Measurements from ENCODE around the gene IDH3G.

IDH3G gene

DNA sequence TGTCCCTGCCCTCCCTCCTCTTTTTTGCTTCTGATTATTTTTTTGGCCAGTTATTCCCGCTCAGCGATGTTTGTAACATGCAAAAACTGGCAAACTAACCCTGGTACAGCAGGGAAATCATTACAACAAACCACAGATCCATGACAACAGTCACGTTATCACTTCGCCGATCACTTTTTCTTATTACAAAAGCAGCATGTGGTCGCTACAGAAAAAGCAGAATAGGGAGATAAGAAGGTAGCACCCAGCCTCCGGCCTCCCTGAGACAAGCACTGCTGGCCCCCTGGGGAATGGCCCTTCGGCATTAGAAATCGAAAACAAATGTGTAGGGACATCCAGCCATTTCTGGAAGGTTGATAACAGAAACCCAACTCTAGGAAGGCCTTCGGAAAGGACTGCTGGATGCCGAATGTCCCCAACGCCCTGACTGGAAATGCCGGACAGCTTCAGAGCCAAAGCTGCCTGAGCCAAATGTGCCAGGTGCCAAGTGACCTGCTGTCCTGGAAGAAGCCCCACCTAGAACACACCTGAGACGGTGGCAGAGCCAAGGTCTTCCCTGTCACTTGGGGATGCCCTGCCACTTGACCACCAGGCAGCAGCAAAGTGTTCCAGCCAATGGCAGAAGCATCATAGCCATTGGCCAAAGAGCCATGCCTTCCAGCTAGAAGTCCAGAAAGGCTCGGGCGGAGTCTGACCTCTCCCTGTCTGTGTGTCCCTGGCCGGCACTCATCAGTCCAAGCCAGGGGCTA lies 2.9 kb downstream of the IDH3G start:
- DNase-seq (ENCODE audit: low read depth, low spot score), result no peak

DNA sequence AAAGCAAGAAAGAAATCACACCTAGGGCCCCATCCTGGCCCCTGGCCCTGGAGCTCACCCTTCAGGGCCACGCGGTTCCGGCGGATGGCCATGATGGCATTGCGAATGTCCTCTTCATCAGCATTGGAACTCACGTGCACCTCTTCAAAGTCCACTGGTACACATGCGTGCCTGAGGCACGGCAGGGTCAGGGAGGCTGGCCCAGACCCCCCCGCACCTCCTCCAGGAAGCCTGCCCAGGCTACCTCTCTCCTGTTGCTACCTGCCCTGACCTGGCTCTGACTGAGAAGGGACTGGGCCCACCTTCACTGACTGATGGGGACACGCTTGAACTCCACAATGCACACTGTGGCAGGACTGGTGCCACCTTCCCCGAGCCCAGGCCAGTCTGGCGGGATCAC lies 4.5 kb downstream of the IDH3G start:
- DNase-seq (ENCODE audit: low read depth, low spot score), result no peak

DNA sequence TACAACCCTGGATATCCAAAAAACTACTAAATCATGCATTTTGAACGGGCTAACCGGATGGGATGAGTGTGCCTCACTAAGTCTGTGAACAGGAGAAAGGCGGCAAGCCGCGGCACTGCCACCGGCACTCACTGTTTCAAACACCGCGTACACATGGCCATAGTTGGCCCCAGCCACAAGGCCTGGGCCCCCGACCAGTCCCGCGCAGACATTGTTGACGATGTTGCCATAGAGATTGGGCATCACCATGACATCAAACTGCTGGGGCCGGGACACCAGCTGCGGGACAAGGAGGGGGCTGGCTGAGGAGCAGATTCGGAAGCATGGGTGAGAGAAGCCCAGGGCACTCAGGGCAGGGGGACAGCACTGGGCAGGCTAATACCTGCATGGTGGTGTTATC lies 7.5 kb downstream of the IDH3G start:
- DNase-seq (ENCODE audit: low read depth, low spot score), result no peak

DNA sequence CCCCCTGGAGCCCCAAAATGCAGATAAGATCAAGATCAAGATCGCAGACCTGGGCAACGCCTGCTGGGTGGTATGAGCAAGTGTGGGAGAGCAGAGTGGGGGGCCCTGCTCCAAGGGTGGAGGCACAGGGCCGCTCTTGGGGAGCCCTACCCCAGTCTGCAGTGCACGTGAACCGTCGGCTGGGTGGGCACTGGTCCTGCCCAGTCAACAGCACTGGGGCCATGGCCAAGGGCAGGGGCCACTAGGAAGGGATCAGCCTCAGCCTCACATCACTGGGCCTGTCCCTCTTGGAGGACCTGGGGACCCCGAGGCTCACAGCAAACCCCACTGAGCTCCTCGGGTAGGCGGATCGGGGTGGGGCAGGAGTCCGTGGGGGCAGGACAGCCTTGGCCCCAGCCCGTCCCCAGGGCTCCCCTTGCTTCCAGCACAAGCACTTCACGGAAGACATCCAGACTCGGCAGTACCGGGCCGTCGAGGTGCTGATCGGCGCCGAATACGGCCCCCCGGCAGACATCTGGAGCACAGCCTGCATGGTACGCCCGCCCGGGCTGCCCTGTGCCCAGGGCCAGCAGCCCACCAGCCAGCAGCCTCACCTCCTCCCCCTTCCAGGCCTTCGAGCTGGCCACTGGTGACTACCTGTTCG lies 9.7 kb downstream of the IDH3G start:
- DNase-seq (ENCODE audit: low read depth, low spot score), result no peak

DNA sequence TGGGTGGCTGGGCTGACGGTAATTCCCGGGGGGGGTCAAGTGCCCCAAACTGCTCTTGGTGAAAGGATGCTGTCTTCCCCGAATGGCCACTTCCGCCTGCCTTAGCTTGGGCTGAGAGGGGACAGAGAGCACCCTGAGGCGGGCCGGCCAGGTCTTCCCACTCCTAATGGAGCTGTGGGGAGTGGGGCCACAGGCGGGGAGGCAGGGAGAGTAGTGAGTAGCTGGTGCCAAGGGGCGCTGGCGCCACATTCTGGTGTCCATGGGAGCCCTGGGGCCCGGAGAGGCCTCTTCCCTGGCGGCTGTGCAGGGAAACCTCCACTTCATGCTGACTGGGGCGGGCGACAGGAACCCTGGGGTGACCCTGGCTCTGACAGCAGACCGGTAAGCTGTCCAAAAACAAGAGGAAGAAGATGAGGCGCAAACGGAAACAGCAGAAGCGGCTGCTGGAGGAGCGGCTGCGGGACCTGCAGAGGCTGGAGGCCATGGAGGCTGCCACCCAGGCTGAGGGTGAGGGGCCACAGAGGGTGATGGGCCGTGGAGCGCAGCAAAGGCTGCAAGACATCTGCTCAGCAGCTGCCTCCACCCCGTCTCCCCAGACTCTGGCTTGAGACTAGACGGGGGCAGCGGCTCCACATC lies 10.7 kb downstream of the IDH3G start:
- no peak for DNase-seq (ENCODE audit: low read depth, low spot score)

DNA sequence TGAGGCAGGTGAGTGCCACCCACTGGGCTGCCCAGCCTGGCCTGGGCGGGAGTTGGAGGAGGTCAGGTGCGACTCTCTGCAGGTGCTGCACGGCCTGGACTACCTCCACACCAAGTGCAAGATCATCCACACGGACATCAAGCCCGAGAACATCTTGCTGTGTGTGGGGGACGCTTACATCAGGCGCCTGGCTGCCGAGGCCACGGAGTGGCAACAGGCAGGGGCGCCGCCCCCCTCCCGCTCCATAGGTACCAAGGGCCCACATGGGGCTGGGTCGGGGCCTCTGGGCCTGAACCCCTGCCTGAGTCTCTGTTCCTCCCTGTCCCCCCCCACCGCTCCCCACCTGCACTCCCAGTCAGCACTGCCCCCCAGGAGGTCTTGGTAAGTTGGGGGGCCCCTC lies 11.3 kb downstream of the IDH3G start:
- DNase-seq (ENCODE audit: low read depth, low spot score), result no peak

DNA sequence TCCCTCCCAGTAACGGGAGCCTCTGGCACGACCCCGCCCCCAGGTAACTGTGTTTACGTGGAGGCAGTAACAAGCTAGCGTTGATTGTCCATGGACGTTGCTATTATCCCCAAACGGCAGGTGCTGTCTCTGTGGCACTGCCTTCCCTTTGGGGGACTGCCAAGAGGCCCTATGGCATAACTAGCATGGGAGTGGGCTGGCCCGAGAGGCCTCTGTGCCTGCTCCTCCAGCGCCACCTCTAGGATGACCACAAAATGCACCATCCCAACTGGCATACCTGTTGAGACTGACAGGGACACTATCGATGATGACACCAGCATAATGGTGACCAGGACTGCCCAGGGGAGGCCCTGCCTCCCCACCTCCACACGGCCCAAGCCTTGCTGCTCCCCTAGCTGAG lies 11.9 kb downstream of the IDH3G start:
- no peak for DNase-seq (ENCODE audit: low read depth, low spot score)

DNA sequence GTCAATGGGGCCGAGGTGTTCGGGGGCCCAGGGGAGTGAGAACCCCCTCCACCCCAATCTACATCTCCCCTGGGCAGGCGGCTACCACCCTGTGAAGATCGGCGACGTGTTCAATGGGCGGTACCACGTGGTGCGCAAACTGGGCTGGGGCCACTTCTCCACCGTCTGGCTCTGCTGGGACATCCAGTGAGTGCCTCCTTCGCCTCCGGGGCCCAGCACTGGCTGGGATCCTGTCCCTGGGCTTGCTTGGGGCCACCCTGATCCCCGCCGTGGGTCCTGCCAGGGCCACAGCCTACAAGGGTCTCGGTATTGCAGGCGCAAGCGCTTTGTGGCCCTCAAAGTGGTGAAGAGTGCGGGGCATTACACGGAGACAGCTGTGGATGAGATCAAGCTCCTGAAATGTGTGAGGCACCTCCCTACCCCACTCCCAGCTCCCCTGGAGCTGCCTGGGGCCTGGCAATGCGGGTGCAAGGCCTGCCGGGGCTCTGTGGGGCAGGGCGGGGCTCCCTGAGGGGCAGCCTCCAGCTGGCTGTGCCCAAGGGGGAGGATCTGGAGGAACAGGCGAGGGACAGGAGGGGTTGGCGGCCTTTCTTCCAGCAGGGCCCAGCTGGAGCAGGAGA lies 12.6 kb downstream of the IDH3G start:
- no peak for DNase-seq (ENCODE audit: low read depth, low spot score)

DNA sequence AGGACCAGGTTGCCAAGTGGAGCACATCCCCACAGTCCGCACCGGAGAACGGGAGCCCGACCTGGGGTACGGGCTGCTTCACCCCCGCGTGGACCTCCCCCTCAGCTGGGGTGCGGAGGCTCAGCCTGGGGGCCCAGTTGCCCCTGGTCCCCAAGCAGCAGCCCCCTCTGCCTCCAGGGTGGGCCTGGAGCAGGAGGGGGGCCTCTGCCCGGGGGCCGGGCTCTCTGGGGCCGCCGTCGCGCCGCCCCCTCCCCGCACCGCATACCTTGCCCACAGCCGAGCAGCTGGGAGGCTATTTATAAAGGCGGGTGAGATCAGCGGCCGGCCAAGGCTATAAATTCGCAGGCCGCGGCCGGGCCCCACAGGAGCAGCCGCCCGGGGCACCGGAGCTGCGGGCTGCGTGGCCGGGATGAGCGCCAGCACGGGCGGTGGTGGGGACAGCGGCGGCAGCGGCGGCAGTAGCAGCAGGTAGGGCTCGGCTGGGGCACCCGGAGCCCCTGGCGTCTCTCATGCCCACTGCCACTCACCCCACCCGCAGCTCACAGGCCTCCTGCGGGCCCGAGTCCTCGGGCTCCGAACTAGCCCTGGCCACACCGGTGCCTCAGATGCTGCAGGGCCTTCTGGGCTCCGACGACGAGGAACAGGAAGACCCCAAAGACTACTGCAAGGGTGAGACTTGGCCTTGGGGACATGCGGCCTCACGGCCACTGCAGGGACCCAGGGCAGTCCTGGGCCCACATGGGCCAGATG lies 13.3 kb downstream of the IDH3G start, which contains the start of gene SRPK3:
Gene SRPK3 (plus strand): TSS at position 364 of the 750 bp plus-strand sequence. CDS start 46 bp downstream, at position 410.
- peak; percentile 55 for DNase-seq (ENCODE audit: low read depth, low spot score)

DNA sequence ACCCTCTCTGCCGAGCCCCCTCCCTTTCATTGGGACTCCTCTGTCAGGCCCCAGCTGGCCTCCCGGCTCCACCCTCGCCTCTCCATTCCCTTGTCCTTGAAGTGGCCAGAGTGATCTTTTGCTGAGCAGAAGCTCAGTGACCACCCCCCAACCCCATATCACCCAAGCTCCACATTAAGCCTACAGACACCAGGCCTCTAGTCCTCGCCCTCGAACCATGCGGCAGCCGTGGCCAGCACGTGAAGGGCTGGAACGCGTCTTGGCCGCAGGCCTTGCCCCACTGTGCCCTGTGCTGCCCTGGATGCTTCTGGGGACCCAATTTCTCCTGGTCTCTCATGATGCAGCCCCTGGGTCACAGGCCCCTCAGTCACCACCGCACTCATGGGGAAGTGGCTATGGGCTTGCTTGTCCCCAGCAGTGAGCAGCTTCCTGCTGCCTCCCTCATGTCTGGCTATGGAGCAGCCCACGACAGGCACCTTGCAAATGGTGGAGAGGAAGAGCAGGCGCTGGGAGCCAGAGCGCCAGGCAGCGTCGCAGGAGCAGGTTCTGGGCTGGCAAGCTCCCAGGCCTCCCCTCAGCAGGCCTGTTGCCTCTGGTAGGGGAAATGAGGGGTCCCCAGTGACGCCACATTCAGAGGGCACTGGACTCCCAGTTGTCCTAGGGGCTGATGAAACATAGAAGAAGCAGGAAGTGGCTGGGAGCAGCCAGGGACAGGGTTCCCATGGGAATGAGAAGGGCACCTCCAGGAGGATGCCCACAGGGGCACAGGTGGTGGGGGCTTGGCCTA lies 14.1 kb downstream of the IDH3G start:
- DNase-seq (ENCODE audit: low read depth, low spot score), result no peak

DNA sequence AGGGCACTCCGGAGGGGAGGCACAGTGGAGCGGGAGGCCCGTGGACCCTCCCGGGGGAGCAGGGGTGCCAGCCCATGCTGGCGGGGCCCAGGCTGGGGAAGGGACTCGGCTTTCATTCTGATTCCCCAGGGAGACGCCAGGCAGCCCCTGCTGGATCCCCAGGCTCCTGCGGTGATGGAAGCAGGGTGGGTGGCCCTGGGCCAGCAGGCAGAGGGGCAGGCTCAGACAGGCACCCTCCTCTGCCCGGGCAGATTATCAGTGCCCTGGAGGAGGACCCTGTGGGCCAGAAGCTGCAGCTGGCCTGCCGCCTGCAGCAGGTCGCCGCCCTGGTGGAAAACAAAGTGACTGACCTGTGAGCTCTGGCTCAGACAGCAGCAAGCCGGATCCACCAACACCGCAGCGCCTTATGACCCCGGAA lies 15.5 kb downstream of the IDH3G start:
- no peak for DNase-seq (ENCODE audit: low read depth, low spot score)

DNA sequence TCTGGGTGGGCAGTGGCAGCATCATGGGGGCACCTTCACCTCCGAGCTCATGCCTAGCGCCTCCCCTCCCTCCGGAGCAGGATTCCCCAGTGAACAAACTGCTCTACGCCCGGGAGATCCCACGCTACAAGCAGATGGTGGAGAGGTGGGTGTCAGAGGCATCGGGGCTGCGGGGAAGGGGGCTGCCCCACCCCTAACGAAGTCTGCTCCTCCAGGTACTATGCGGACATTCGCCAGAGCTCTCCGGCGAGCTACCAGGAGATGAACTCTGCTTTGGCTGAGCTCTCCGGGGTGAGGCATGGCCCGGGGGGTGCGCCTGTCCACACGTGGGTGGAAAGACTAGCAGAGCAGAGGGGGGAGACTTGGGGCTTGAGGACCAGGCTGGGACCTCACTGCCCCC lies 16.0 kb downstream of the IDH3G start:
- DNase-seq (ENCODE audit: low read depth, low spot score), result no peak

DNA sequence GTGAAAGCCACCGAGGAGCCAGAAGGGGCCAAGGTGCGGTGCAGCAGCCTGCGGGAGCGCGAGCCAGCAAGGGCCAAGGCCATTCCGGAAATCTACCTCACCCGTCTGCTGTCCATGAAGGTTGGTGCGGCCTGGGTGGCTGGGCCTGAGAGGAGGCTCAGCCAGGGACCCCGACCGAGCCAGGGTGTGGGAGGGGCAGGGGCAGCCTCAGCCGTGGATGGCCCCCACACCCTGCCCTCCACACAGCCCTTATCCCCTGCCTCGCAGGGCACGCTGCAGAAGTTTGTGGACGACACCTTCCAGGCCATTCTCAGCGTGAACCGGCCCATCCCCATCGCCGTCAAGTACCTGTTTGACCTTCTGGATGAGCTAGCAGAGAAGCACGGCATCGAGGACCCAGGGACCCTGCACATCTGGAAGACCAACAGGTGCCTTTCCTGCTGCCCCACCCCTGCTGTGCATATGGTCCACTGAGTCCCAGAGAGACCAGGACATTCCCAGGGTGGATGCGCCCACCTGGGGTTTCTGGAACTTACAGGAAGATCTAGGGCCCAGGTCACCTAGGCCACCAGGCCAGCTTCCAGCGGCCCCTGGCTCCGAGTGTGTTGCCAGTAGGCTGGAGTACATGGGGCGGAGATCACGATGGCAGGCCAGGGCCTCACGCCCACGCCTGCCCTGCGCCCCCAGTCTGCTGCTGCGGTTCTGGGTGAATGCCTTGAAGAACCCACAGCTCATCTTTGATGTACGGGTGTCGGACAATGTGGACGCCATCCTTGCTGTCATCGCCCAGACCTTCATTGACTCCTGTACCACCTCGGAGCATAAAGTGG lies 16.7 kb downstream of the IDH3G start:
- no peak for DNase-seq (ENCODE audit: low read depth, low spot score)

DNA sequence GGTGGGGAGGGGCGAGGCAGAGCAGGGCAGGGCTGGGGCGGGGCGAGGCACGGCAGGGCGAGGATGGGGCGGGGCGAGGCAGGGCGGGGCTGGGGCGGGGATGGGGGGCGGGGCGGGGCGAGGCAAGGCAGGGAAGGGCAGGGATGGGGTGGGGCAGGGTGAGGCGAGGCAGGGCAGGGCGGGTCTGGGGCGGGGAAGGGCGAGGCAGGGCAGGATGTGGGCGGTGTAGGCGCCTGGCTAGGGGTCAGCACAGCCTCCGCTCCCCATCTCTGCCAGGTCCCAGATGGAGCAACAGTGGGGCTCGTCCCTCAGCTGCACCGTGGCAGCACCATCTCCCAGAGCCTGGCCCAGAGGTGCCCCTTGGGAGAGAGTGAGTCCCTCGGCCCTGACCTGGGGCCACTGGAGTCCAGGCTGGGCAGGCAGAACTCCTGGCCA lies 17.5 kb downstream of the IDH3G start:
- DNase-seq (ENCODE audit: low read depth, low spot score), result no peak

DNA sequence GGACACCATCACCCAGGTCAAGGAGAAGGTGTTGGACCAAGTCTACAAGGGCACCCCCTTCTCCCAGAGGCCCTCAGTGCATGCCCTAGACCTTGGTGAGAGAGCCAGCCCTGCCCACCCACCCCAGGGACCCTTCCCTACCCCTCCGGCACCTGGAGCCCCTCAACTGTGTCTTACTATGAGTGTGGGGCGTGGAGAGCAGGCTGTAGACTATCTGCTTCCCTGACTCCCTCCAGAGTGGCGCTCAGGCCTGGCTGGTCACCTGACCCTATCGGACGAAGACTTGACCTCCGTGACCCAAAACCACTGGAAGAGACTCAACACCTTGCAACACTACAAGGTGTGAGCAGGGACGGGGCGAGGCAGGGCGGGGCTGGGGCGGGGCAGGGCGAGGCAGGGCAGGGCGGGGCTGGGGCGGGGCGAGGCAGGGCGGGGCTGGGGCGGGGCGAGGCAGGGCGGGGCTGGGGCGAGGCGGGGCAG lies 18.0 kb downstream of the IDH3G start:
- DNase-seq (ENCODE audit: low read depth, low spot score), result no peak

DNA sequence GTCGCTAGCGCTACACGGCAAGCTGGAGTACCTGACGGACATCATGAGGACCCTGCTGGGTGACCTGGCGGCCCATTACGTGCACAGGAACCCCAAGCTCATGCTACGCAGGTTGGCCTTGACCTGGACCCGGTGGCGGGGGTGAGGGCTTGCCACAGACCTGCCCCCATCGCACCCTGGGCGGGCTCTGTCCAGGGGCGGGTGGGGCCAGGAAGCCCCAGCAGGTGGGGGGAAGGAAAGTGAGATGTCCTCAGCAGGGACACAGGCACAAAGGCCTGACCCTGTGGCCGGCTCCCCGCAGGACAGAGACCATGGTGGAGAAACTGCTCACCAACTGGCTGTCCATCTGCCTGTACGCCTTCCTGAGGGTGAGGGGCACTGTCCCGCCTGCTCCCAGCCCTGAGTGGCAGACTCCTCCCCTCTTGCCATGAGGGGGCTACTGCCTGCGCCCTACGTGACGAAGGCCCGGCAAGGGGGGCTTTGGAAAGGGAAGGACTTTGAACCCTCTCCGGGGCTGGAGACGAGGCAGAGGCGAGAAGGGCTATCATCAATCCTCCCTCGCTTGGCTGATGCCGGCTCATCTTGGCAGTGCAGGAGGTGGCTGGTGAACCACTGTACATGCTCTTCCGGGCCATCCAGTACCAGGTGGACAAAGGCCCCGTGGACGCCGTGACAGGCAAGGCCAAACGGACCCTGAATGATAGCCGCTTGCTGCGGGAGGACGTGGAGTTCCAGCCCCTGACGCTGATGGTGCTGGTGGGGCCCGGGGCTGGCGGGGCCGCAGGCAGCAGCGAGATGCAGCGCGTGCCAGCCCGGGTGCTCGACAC lies 18.7 kb downstream of the IDH3G start:
- no peak for DNase-seq (ENCODE audit: low read depth, low spot score)

DNA sequence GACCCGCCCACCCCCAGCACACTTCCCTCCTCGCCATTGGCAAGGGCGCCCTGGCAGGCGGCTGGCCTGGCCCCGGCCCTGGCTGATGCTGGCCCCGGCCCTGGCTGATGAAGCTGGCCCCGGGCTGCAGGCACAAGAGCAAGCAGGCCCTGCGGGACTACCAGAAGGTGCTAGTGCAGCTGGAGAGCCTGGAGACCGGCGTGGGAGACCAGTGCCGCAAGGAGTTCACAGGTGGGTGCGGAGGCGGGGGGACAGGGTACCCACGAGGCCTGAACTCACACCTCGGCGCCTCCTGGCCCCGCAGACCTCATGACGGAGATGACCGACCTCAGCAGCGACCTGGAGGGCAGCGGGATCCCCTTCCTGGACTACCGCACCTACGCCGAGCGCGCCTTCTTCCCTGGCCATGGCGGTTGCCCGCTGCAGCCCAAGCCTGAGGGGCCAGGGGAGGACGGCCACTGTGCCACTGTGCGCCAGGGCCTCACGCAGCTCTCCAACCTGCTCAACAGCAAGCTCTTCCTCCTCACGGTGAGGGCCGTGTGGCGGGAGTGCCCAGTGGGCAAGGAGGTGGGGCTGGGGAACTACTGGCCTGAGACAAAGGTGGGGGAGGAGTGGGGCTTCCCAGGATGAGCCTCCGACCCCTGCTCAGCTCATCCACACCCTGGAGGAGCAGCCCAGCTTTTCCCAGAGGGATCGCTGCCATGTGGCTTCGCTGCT lies 19.4 kb downstream of the IDH3G start:
- DNase-seq (ENCODE audit: low read depth, low spot score), result no peak

All from astrocyte of the hippocampus (primary cell).